Stomach (tissue), 19 donors: Measurements from ENCODE around the gene OBP2B. TPM values are rescaled to one million over a fixed set of nuclear protein-coding genes. Genes with fewer than 3 reads are reported as not detected.
A peak's percentile ranks its signal among the peaks of the same experiment; 100 is the strongest.
"Not testable (repeated sequence)": the region's sequence is repeated elsewhere in the genome, so short reads cannot be mapped to it uniquely, and the experiment has no call there.

Experiments
- DNase-seq, 2 donors: peaks; one replicate each; pipeline versions ENCODE4 v3.0.0 to v3.0.0-alpha.2; 2013 to 2019
- H3K27ac ChIP-seq, 5 donors: fragments of 200-600 bp in 4 of 5; sonication (generic) in 4 of 5; one replicate each; pipeline ENCODE4 v1.5.1; 2013 to 2019; ENCODE audit warnings: mild to moderate bottlenecking in 1 of 5, moderate library complexity in 1 of 5
- H3K27me3 ChIP-seq, 3 donors: fragments of 200-600 bp; sonication (generic); one replicate each; pipeline ENCODE4 v1.5.1; 2017 to 2019; ENCODE audit warnings: mixed run types in 1 of 3
- H3K36me3 ChIP-seq, 4 donors: fragments of 200-600 bp; sonication (generic); 1 replicate in 3 of 4; 2 replicates in 1 of 4; pipeline ENCODE4 v1.5.1; 2016 to 2019
- H3K4me1 ChIP-seq, 4 donors: fragments of 200-600 bp; sonication (generic); one replicate each; pipeline ENCODE4 v1.5.1; 2016 to 2019
- H3K4me3 ChIP-seq, 4 donors: fragments of 200-600 bp; sonication (generic) in 3 of 4; one replicate each; pipeline ENCODE4 v1.5.1; 2016 to 2019; ENCODE audit warnings: mild to moderate bottlenecking in 1 of 4
- H3K9me3 ChIP-seq, 4 donors: fragments of 200-600 bp; sonication (generic); one replicate each; pipeline ENCODE4 v1.5.1; 2016 to 2019
- EP300 ChIP-seq: sonication (generic); formaldehyde crosslinking; IDR thresholded peaks from one replicate; pipeline ENCODE4 v1.6.1; 2017; ENCODE audit warnings: antibody characterized with exemption
- POLR2A ChIP-seq, 4 donors: fragments of 450-650 bp; IDR thresholded peaks; one replicate each; pipeline ENCODE4 v1.6.1; 2016; ENCODE audit warnings: antibody characterized with exemption in 4 of 4, control low read depth in 2 of 4, mild to moderate bottlenecking in 1 of 4, moderate library complexity in 1 of 4
- POLR2AphosphoS5 ChIP-seq, 3 donors: sonication (generic); formaldehyde crosslinking; IDR thresholded peaks; one replicate each; pipeline ENCODE4 v1.6.1; 2016; ENCODE audit warnings: antibody characterized with exemption in 3 of 3
- WGBS, 5 donors: extraction: QIAGEN DNeasy Blood & Tissue Kit in 3 of 5; methylation state at CpG; one replicate each; pipeline versions ENCODE4 v1.1.5 to v1.1.7; 2013 to 2018; 5-methylcytosine and 5-hydroxymethylcytosine counted together
- intact Hi-C: fragments of 100-400 bp; cut with DNase I; formaldehyde crosslinking; loops from one replicate; pipeline ENCODE4 v1.15.1; 2023; ENCODE audit warnings: low total_unique reads
- long read RNA-seq, 10 donors: transcript quantifications; one replicate each; lab custom pipeline, GENCODE V29; 2026
- polyA plus RNA-seq, 3 donors: library from polyadenylated mRNA; stranded (reverse); fragments of 200-250 nt; gene quantifications; one replicate each; pipeline ENCODE4 v1.2.3, GENCODE V29; 2013
- total RNA-seq, 5 donors: library from RNA; depleted of rRNA; stranded (reverse); fragments of >200 nt; gene quantifications; one replicate each; pipeline versions ENCODE4 v1.1.0 to v1.2.3, GENCODE V29; 2014 to 2016
- TF ChIP-seq, protein P1 (sequence below), 7 experiments: fragments of 450-650 bp in 4 of 7; fragments of 200-600 bp in 3 of 7; sonication (generic) in 3 of 7; IDR thresholded peaks; one replicate each; pipeline ENCODE4 v1.5.1; 2016 to 2019; ENCODE audit warnings: antibody characterized with exemption in 7 of 7, control low read depth in 2 of 7, mild to moderate bottlenecking in 1 of 7
- donor health status: healthy with polysubstance abuse.
- donor health status: Bipolar disorder and iron deficiency.
- donor health status: healthy.

OBP2B gene, protein sequence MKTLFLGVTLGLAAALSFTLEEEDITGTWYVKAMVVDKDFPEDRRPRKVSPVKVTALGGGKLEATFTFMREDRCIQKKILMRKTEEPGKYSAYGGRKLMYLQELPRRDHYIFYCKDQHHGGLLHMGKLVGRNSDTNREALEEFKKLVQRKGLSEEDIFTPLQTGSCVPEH
- total RNA-seq (not detected), polyA plus RNA-seq (not detected)
- long read RNA-seq, donor 1 = 0 reads
- long read RNA-seq, donor 2 = 0 reads
- long read RNA-seq, donor 3 = 0 reads
- long read RNA-seq, donor 4 = 0 reads
- long read RNA-seq, donor 5 = 0 reads
- long read RNA-seq, donor 6 = 0 reads
- long read RNA-seq, donor 7 = 0 reads
- long read RNA-seq, donor 8 = 0 reads
- long read RNA-seq, donor 9 = 0 reads
- long read RNA-seq, donor 10 = 0 reads

DNA sequence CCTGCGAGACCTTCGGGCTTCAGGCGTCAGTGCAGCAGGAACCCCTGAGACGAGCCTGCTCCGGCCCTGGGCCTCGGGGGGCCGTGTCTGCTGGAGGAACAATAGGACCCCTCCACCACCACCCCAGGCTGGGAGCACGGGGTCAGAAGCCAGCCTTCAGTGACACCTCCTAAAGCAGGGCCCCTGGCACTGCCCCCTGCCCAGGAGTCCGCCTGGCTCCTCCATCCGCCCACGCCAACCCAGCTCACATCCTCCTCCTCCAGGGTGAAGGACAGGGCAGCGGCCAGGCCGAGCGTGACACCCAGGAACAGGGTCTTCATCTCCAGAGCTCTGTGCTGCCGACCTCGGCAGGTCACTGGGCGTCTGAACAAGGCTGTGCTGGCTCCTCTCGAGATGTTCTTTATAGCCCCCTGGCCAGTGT is at the start of gene OBP2B:
OBP2B (minus strand) TSS at position 371 of the 421 bp plus-strand sequence; CDS start at position 320, 51 bp downstream.
- 90 to 92% (median 91%) methylated on average over 6 to 12 of the region's 18 CpGs; no CpG with 5 or more reads in 2 of the 5 donors for WGBS, 5 donors
- H3K27ac ChIP-seq, DNase-seq, intact Hi-C loops, H3K4me3 ChIP-seq, H3K36me3 ChIP-seq, H3K4me1 ChIP-seq, H3K9me3 ChIP-seq: not testable (repeated sequence)
- H3K27me3 ChIP-seq = peaks cover 0 to 68% (median 4%) of the 10 kb centered on the region in 3 donors

DNA sequence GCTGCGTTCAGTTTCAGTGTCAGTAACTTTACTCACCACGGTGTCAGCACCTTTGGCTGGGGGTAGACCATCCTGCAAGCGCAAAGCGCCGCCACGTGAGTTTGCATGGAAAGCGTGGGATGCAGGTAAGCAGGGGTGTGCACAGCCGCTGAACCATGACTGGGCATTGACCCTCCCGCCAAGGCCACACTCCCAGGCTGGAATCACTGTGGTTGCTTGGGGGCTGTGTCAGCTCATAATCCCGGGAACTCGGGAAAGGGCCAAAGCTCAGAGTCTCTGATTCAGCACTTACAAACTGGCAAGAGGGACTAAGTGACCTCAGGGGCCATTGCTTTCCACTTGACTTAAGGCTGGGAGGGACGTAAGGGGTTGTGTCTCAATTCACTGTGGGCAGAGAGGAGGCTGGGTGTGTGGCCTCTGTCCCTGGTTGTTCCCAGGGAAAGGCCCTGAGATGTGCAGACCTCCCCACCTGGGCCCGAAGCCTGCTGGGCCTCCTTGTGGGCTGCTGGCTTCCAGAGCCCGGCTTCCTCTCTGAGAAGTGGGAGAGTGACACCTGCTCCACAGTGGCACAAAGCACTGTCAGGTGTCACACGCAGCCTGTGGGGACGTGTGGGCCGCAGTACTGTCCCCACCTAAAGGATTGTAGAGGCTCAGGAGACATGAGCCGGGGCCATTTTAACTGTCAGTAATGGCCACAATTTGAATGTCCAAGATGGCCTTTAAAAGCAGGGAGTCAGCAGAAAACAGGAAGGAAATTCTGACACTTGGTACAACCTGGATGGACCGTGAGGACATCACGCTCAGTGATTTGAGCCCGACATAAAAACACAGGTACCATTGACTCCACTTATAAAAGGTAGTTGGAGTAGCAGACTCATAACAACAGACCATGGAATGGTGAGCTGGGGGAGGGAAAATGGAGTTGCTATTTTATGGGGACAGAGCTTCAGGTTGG is 49.3 kb upstream of the OBP2B start:
- no peaks in the 10 kb centered on the region for H3K9me3 ChIP-seq
- 69 to 84% (median 78%) methylated on average over 16 to 21 of the region's 21 CpGs for WGBS, 5 donors
- H3K36me3 ChIP-seq = peaks cover 0 to 7% (median 0%) of the 10 kb centered on the region in 4 donors
- TF ChIP-seq EP300 (no peak), POLR2A (IDR thresholded peaks at IDR 0.05) (no peak), POLR2AphosphoS5 (IDR thresholded peaks at IDR 0.05) (no peak)
- TF ChIP-seq, protein P1, sequence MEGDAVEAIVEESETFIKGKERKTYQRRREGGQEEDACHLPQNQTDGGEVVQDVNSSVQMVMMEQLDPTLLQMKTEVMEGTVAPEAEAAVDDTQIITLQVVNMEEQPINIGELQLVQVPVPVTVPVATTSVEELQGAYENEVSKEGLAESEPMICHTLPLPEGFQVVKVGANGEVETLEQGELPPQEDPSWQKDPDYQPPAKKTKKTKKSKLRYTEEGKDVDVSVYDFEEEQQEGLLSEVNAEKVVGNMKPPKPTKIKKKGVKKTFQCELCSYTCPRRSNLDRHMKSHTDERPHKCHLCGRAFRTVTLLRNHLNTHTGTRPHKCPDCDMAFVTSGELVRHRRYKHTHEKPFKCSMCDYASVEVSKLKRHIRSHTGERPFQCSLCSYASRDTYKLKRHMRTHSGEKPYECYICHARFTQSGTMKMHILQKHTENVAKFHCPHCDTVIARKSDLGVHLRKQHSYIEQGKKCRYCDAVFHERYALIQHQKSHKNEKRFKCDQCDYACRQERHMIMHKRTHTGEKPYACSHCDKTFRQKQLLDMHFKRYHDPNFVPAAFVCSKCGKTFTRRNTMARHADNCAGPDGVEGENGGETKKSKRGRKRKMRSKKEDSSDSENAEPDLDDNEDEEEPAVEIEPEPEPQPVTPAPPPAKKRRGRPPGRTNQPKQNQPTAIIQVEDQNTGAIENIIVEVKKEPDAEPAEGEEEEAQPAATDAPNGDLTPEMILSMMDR (IDR thresholded peaks at IDR 0.05) = no peak
- H3K4me3 ChIP-seq = no peak overlapping the region
- H3K4me1 ChIP-seq = peaks cover 0 to 8% (median 0%) of the 10 kb centered on the region in 4 donors
- H3K27ac ChIP-seq = peak overlapping the region in 1 of 5 donors; percentile 22
- DNase-seq = no peak
- H3K27me3 ChIP-seq = peaks cover 0 to 9% (median 0%) of the 10 kb centered on the region in 3 donors
- intact Hi-C loops = no loop called here

DNA sequence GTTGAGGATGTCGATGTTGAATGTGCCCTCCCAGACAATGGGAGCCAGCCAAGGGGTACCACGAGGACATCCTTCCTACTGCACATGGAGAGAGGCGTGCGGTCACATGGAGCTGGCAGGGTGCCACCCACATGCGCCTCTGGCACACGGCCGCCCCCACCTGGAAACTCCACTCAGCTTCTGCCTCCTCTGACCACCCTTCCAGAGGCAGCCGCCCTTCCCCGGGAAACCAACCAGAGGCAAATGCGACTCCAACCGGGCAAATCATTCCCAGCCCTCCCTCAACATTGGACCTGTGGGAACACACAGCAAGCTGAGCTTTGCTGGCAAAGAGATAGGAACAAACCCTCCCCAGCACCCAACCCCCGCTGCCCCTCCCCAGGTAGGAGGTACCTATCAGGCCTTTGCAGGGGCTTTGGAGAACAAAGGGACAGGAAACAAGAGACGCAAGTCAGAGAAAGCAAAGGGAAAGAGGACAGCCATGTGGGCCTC is 48.5 kb upstream of the OBP2B start:
- TF ChIP-seq POLR2AphosphoS5 (IDR thresholded peaks at IDR 0.05) (no peak), POLR2A (IDR thresholded peaks at IDR 0.05) (no peak), EP300 (no peak)
- TF ChIP-seq, protein P1 (IDR thresholded peaks at IDR 0.05) = no peak
- H3K4me3 ChIP-seq = no peak overlapping the region
- H3K4me1 ChIP-seq = peaks cover 0 to 9% (median 0%) of the 10 kb centered on the region in 4 donors
- peak; percentile 47 to 74 for DNase-seq
- WGBS, 5 donors = 30 to 52% (median 38%) methylated on average over 13 of the region's 13 CpGs
- intact Hi-C loops = no loop called here
- H3K36me3 ChIP-seq = peaks cover 0 to 7% (median 0%) of the 10 kb centered on the region in 4 donors
- peak overlapping the region in 1 of 5 donors; percentile 53 for H3K27ac ChIP-seq
- no peaks in the 10 kb centered on the region for H3K9me3 ChIP-seq
- peaks cover 0 to 14% (median 0%) of the 10 kb centered on the region in 3 donors for H3K27me3 ChIP-seq

DNA sequence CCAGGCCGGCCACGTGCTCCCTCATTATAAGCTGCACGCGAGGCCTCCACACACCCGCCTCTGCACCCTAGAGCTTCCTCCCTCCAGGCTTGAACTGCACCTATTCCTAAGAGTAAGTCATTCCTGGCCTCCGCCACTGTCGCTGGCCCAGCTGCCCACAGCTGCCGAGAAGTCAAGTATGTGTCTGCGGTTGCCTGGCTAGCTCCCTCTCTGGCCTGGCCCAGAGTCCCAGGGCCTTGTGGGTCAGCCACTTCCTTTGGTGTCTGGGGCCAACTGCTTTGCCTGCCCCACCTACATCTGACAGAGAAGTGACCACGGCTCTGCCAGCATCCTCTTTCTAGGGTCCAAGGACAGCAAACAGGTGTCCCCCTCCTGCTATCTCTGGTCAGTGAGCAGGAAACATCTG is 47.6 kb upstream of the OBP2B start:
- Histone ChIP-seq H3K27ac (peak overlapping the region in 1 of 5 donors; percentile 53), H3K27me3 (peaks cover 0 to 17% (median 0%) of the 10 kb centered on the region in 3 donors), H3K36me3 (peaks cover 0 to 7% (median 0%) of the 10 kb centered on the region in 4 donors), H3K4me1 (peaks cover 0 to 13% (median 1%) of the 10 kb centered on the region in 4 donors), H3K4me3 (no peak overlapping the region), H3K9me3 (no peaks in the 10 kb centered on the region)
- 64 to 85% (median 76%) methylated on average over 8 to 10 of the region's 10 CpGs for WGBS, 5 donors
- intact Hi-C loops = no loop called here
- no peak for DNase-seq
- no peak for TF ChIP-seq POLR2AphosphoS5 (IDR thresholded peaks at IDR 0.05)
- TF ChIP-seq EP300 = no peak
- TF ChIP-seq, protein P1 (IDR thresholded peaks at IDR 0.05) = no peak
- TF ChIP-seq POLR2A (IDR thresholded peaks at IDR 0.05) = no peak
